K562 (cell line): ENCODE measurements around the gene KCND1. TPM values are rescaled to one million over a fixed set of nuclear protein-coding genes. Genes with fewer than 3 reads are reported as not detected.

Source experiments
- ATF3 ChIP-seq, 2 experiments: fragments of 450-650 bp in 1 of 2; sonication (generic) in 1 of 2; formaldehyde crosslinking in 1 of 2; IDR thresholded peaks in 1 of 2; conservative IDR thresholded peaks in 1 of 2; 2 replicates each; pipeline versions ENCODE4 v1.6.1 to v1.8.1; 2016 to 2023; ENCODE audit warnings: mild to moderate bottlenecking in 2 of 2, moderate library complexity in 2 of 2, inconsistent platforms in 1 of 2, missing genetic modification reagents in 1 of 2
- CREBBP ChIP-seq: IDR thresholded peaks from one replicate; pipeline ENCODE4 v1.6.1; 2012; ENCODE audit warnings: low read depth, mild to moderate bottlenecking, control low read depth, inconsistent platforms, low read length
- CTCFL ChIP-seq: IDR thresholded peaks from 2 replicates; pipeline ENCODE4 v1.6.1; 2011; ENCODE audit warnings: borderline replicate concordance, low read depth, mild to moderate bottlenecking, moderate library complexity, low read length; ENCODE audit not compliant: insufficient read depth, poor library complexity, severe bottlenecking
- ELK1 ChIP-seq: sonication (generic); formaldehyde crosslinking; IDR thresholded peaks from 2 replicates; pipeline ENCODE4 v1.8.1; 2022; ENCODE audit warnings: missing genetic modification reagents
- ESRRA ChIP-seq: fragments of 450-650 bp; IDR thresholded peaks from 2 replicates; pipeline ENCODE4 v1.6.1; 2014; ENCODE audit warnings: low read depth, mild to moderate bottlenecking, moderate library complexity, borderline replicate concordance
- EWSR1 ChIP-seq: fragments of 450-650 bp; IDR thresholded peaks from 2 replicates; pipeline ENCODE4 v1.6.1; 2018; ENCODE audit warnings: borderline replicate concordance, mild to moderate bottlenecking, low read depth, moderate library complexity; ENCODE audit not compliant: partially characterized antibody
- JUNB ChIP-seq: fragments of 450-650 bp; formaldehyde crosslinking; conservative IDR thresholded peaks from 2 replicates; pipeline ENCODE4 v1.4.0; 2020; ENCODE audit warnings: mild to moderate bottlenecking
- NR2C1 ChIP-seq, 2 experiments: fragments of 450-650 bp; IDR thresholded peaks; 2 replicates each; pipeline ENCODE4 v1.6.1; 2017; ENCODE audit warnings: mild to moderate bottlenecking in 2 of 2, antibody characterized with exemption in 1 of 2, inconsistent platforms in 1 of 2, missing compliant biosample characterization in 1 of 2, missing genetic modification characterization in 1 of 2
- PCBP2 ChIP-seq: fragments of 200-400 bp; formaldehyde crosslinking; IDR thresholded peaks from 2 replicates; pipeline ENCODE4 v1.6.1; 2018; ENCODE audit warnings: low read length, low read depth, mild to moderate bottlenecking, moderate library complexity; ENCODE audit not compliant: poor library complexity, severe bottlenecking
- PHB2 ChIP-seq: fragments of 450-650 bp; IDR thresholded peaks from 2 replicates; pipeline ENCODE4 v1.6.1; 2017; ENCODE audit warnings: low read depth
- TAL1 ChIP-seq: fragments of 450-650 bp; IDR thresholded peaks from 2 replicates; pipeline ENCODE4 v1.6.1; 2016; ENCODE audit warnings: mild to moderate bottlenecking
- YY1 ChIP-seq, 3 experiments: IDR thresholded peaks; 2 replicates each; pipeline ENCODE4 v1.6.1; 2011; ENCODE audit warnings: low read length in 2 of 3, mild to moderate bottlenecking in 2 of 3, moderate library complexity in 2 of 3, borderline replicate concordance in 1 of 3, control low read depth in 1 of 3, low read depth in 1 of 3; ENCODE audit not compliant: insufficient read depth in 3 of 3, insufficient replicate concordance in 2 of 3, control insufficient read depth in 1 of 3, insufficient read length in 1 of 3; ENCODE audit errors: extremely low read depth in 1 of 3
- ZNF609 ChIP-seq: sonication (generic); formaldehyde crosslinking; IDR thresholded peaks from 2 replicates; pipeline ENCODE4 v1.8.1; 2023; ENCODE audit warnings: missing genetic modification reagents, mild to moderate bottlenecking, borderline replicate concordance
- ZNF668 ChIP-seq: fragments of 250-450 bp; sonication (Bioruptor Pico); IDR thresholded peaks from 2 replicates; pipeline ENCODE4 v1.8.0; 2022; ENCODE audit warnings: mild to moderate bottlenecking, inconsistent platforms
- polyA plus RNA-seq, 8 experiments: library from polyadenylated mRNA; depleted of rRNA in 4 of 8; stranded (reverse) in 5 of 8; unstranded in 3 of 8; fragments of >200 nt; fragmentation: Nextera tagmentation in 2 of 8; fragmentation: Illumina TruSeq in 1 of 8; extraction: Ambion mirVana in 2 of 8; extraction: Trizol in 1 of 8; gene quantifications; 2 replicates each; pipeline versions ENCODE4 v1.2.1 to v1.2.3, GENCODE V29; 2011 to 2014; ENCODE audit warnings: inconsistent platforms in 1 of 8, missing spikeins in 1 of 8
- total RNA-seq, 7 experiments: library from RNA; depleted of rRNA in 6 of 7; stranded (reverse); fragments of >200 nt in 6 of 7; fragmentation: Illumina TruSeq in 2 of 7; extraction: Trizol in 2 of 7; gene quantifications; 2 replicates each; pipeline versions ENCODE4 v1.2.1 to v1.2.3, GENCODE V29; 2011 to 2021; ENCODE audit warnings: low replicate concordance in 1 of 7

Gene KCND1
- total and polyA plus RNA-seq, 9 of the 15 experiments (the other 6 are each of a cell fraction or from before 2014, with no cell fraction given): 0.06 to 0.83 (median 0.39) TPM; not detected in 1

GRCh38 chrX:48918643-48919340, 52.9 kb downstream of the KCND1 start, which contains the start of gene PIM2 (continued):
- TF ChIP-seq ZNF668 (CRISPR knock-in tag) (no peak), YY1 (IDR thresholded peaks at IDR 0.05; ENCODE audit: borderline replicate concordance in 1 of 3, control insufficient read depth in 1 of 3, extremely low read depth in 1 of 3, insufficient read depth in 3 of 3, insufficient read length in 1 of 3, insufficient replicate concordance in 2 of 3, low read depth in 1 of 3, low read length in 2 of 3) (no peak), ZNF609 (CRISPR knock-in tag) (no peak), ELK1 (no peak), NR2C1 (IDR thresholded peaks at IDR 0.05) (no peak), NR2C1 (tag; IDR thresholded peaks at IDR 0.05) (no peak), CTCFL (no peak), PCBP2 (no peak), EWSR1 (no peak), TAL1 (no peak), CREBBP (no peak), PHB2 (no peak), JUNB (CRISPR knock-in tag) (no peak), ESRRA (peak; percentile 28; the same call in 1 of the 2 replicates), ATF3 (IDR thresholded peaks at IDR 0.05) (no peak), ATF3 (CRISPR knock-in tag; conservative IDR thresholded peaks at IDR 0.05) (no peak)
